Thymus (tissue), 11 donors: ENCODE data around the gene ANP32A. TPM values are rescaled to one million over a fixed set of nuclear protein-coding genes. Genes with fewer than 3 reads are reported as not detected.

Experiments used
- DNase-seq, 9 donors: peaks; one replicate each; pipeline ENCODE4 v3.0.0-alpha.2; 2013; ENCODE audit warnings: low spot score in 9 of 9, low read depth in 6 of 9, missing footprints in 1 of 9
- H3K27ac ChIP-seq, 2 donors: one replicate each; pipeline ENCODE4 v1.5.1; 2013; ENCODE audit warnings: control low read depth in 1 of 2, low read depth in 1 of 2, low read length in 1 of 2, mild to moderate bottlenecking in 1 of 2, moderate library complexity in 1 of 2
- H3K27me3 ChIP-seq, 2 donors: one replicate each; pipeline ENCODE4 v1.5.1; 2013; ENCODE audit warnings: low read length in 1 of 2; ENCODE audit not compliant: control insufficient read depth in 2 of 2, insufficient read depth in 1 of 2
- H3K36me3 ChIP-seq, 2 donors: one replicate each; pipeline ENCODE4 v1.5.1; 2013; ENCODE audit warnings: low read length in 1 of 2, mild to moderate bottlenecking in 1 of 2, moderate library complexity in 1 of 2; ENCODE audit not compliant: control insufficient read depth in 2 of 2, insufficient read depth in 2 of 2
- H3K4me1 ChIP-seq, 2 donors: one replicate each; pipeline ENCODE4 v1.5.1; 2013; ENCODE audit warnings: low read length in 2 of 2; ENCODE audit not compliant: control insufficient read depth in 2 of 2, insufficient read depth in 2 of 2
- H3K4me3 ChIP-seq, 2 donors: one replicate each; pipeline ENCODE4 v1.5.1; 2013; ENCODE audit warnings: low read length in 2 of 2, control low read depth in 1 of 2, mild to moderate bottlenecking in 1 of 2
- H3K9me3 ChIP-seq, 2 donors: one replicate each; pipeline ENCODE4 v1.5.1; 2013; ENCODE audit warnings: low read length in 1 of 2, mild to moderate bottlenecking in 1 of 2; ENCODE audit not compliant: control insufficient read depth in 2 of 2, insufficient read depth in 1 of 2
- WGBS: extraction: QIAGEN DNeasy Blood & Tissue Kit; methylation state at CpG from one replicate; pipeline ENCODE4 v1.1.7; 2013; 5-methylcytosine and 5-hydroxymethylcytosine counted together
- polyA plus RNA-seq: library from polyadenylated mRNA; stranded (reverse); fragments of 200-250 nt; gene quantifications from one replicate; pipeline ENCODE4 v1.2.3, GENCODE V29; 2013
- total RNA-seq: library from RNA; stranded (reverse); fragments of 120-200 nt; gene quantifications from one replicate; pipeline ENCODE4 v1.2.4, GENCODE V29; 2013
- donor health status: healthy.

Gene ANP32A
- total and polyA plus RNA-seq, 2 donors = 115 to 142 TPM

DNA sequence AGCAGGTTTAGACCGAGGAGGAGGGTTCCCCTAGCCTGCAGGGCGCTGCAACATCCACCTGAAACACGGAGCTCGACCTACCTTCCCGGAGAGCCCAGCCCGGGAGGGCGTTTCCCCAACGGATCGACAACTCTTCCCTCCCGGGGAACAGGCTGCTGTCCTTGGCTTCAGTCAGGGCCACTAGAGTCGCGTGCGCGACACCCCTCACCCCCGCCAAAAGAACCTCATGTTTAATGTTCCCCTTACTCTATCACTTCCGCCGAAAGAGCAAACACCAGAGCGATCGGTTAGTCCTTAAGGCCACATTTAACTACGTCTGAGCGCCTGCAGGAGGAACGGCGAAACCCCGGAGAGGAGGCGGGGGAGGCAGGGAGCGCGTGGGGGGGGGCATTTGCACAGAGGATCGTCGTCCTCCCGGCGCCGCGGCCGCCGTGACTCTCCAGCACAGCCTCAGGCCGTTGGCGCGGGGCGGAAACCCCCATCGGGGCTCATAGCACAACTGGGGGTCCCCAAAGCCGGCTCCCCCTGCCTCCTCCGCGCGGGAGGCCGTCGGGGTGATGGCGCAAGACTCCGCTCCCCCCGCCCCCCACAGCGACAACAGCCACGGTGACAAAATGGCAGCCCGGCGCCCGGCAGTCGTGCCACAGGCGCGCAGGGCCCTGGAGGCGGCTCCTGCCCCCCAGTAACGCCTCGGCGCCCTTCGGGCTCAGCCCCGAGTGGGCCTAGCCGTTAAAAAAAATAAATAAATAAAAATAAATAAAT, 3.2 kb downstream of the ANP32A start:
- peaks cover 0 to 6% of the 10 kb centered on the region in 2 donors for H3K36me3 ChIP-seq
- H3K4me1 ChIP-seq = peaks cover 15 to 43% of the 10 kb centered on the region in 2 donors
- peak in 5 of 9 donors; percentile 59 to 86 (median 71) for DNase-seq
- no peaks in the 10 kb centered on the region for H3K9me3 ChIP-seq
- under 1% methylated on average over 64 of the region's 64 CpGs for WGBS
- H3K4me3 ChIP-seq = peak overlapping the region; percentile 68 to 99
- H3K27me3 ChIP-seq = no peaks in the 10 kb centered on the region
- peak overlapping the region; percentile 98 to 99 for H3K27ac ChIP-seq

- peaks cover 15 to 46% of the 10 kb centered on the region in 2 donors for H3K4me1 ChIP-seq
- H3K27me3 ChIP-seq = no peaks in the 10 kb centered on the region
- peak overlapping the region; percentile 68 to 99 for H3K4me3 ChIP-seq
- peaks cover 0 to 12% of the 10 kb centered on the region in 2 donors for H3K36me3 ChIP-seq
- peak in 3 of 9 donors; percentile 35 to 70 (median 41) for DNase-seq
- WGBS = 2% methylated on average over 13 of the region's 13 CpGs
- H3K9me3 ChIP-seq = no peaks in the 10 kb centered on the region
- H3K27ac ChIP-seq = peak overlapping the region; percentile 98 to 99
Observed at GRCh38 chr15:68816795-68817303, 3.8 kb downstream of the ANP32A start.

DNA sequence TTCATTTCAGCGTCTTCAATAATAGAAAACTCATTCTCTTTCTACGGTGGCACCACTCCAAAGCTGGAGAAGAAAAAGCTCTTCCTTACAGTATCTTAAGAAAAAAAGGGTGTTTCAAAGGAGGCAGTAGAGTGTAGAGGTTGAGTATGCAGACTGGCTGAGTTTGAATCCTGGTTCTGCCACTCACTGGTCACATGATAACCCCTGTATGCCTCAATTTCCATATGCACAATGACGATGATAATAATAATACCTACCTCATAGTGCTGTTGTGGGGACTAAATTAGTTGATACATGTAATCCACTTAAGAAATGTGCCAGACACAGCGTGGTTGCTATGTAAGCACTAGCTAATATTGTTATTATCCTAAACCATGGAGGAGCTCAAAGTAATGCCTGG, 4.5 kb downstream of the ANP32A start:
- Histone ChIP-seq H3K27ac (no peak overlapping the region), H3K9me3 (no peaks in the 10 kb centered on the region), H3K4me1 (peaks cover 16 to 44% of the 10 kb centered on the region in 2 donors), H3K4me3 (peak overlapping the region; percentile 68 to 99), H3K36me3 (peaks cover 0 to 12% of the 10 kb centered on the region in 2 donors), H3K27me3 (no peaks in the 10 kb centered on the region)
- 84% methylated on average over 4 of the region's 4 CpGs for WGBS
- no peak for DNase-seq

GRCh38 chr15:68815598-68815997, 5.1 kb downstream of the ANP32A start:
- Histone ChIP-seq H3K27ac (no peak overlapping the region), H3K9me3 (no peaks in the 10 kb centered on the region), H3K4me3 (no peak overlapping the region), H3K4me1 (peaks cover 18 to 44% of the 10 kb centered on the region in 2 donors), H3K36me3 (peaks cover 0 to 14% of the 10 kb centered on the region in 2 donors), H3K27me3 (no peaks in the 10 kb centered on the region)
- DNase-seq = no peak
- 78% methylated on average over 4 of the region's 4 CpGs for WGBS

- no peak overlapping the region for H3K27ac ChIP-seq
- peaks cover 20 to 48% of the 10 kb centered on the region in 2 donors for H3K4me1 ChIP-seq
- WGBS = 90% methylated on average over 6 of the region's 6 CpGs
Observed at GRCh38 chr15:68814596-68814995, 6.1 kb downstream of the ANP32A start.

GRCh38 chr15:68812597-68813431, 7.9 kb downstream of the ANP32A start:
- no peak overlapping the region for H3K4me3 ChIP-seq
- H3K27ac ChIP-seq = no peak overlapping the region
- no peaks in the 10 kb centered on the region for H3K9me3 ChIP-seq
- H3K36me3 ChIP-seq = peaks cover 8 to 38% of the 10 kb centered on the region in 2 donors
- peaks cover 20 to 63% of the 10 kb centered on the region in 2 donors for H3K4me1 ChIP-seq
- no peak for DNase-seq
- 79% methylated on average over 4 of the region's 4 CpGs for WGBS
- no peaks in the 10 kb centered on the region for H3K27me3 ChIP-seq

More at GRCh38 chr15:68814596-68814995, 6.1 kb downstream of the ANP32A start:
- peaks cover 1 to 20% of the 10 kb centered on the region in 2 donors for H3K36me3 ChIP-seq
- H3K4me3 ChIP-seq = no peak overlapping the region
- DNase-seq = no peak
- H3K27me3 ChIP-seq = no peaks in the 10 kb centered on the region
- no peaks in the 10 kb centered on the region for H3K9me3 ChIP-seq

DNA sequence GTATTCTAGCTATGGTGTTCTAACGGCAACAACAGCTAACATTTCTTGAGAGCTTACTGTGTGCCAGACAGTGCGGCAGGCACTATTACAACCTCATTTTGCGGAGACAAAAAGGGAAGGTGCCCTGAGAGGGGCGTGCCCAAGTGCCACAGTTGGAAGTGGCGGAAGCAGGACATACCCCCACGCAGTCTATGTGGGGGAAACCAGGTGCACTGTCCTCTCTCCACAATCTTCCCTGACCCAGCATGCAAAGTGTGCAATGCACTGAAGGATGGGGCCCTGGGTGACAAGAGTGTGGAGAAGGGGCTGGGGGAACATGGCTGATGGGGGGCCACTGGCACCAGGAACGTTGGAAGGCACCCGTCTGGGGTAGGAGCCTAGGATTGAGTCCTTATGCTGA, 8.6 kb downstream of the ANP32A start:
- H3K4me1 ChIP-seq = peaks cover 20 to 66% of the 10 kb centered on the region in 2 donors
- H3K4me3 ChIP-seq = no peak overlapping the region
- no peak for DNase-seq
- peaks cover 15 to 45% of the 10 kb centered on the region in 2 donors for H3K36me3 ChIP-seq
- 90% methylated on average over 8 of the region's 8 CpGs for WGBS
- peak overlapping the region in 1 of 2 donors; percentile 25 for H3K27ac ChIP-seq
- no peaks in the 10 kb centered on the region for H3K27me3 ChIP-seq
- no peaks in the 10 kb centered on the region for H3K9me3 ChIP-seq

DNA sequence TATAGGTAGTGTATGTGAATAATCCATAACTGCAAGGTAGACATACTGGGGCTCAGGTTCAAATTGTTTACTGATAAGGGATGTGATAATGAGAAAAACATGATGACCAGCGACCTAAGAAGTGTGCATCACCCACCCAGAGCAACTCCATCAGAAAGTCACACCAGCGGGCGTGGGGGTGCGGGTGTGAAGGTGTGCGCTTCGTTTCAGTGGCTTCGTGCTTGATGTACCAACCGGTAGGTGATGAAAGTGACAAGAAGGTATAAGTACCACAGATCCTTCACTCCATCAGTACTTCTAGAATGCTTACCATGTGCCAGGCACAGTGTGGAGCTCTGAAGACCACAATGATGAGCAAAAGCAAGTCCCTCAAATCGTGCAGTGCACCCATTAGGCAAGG, 11.2 kb downstream of the ANP32A start:
- H3K4me1 ChIP-seq = peaks cover 5 to 49% of the 10 kb centered on the region in 2 donors
- H3K9me3 ChIP-seq = no peaks in the 10 kb centered on the region
- peaks cover 26 to 61% of the 10 kb centered on the region in 2 donors for H3K36me3 ChIP-seq
- WGBS = 93% methylated on average over 9 of the region's 9 CpGs
- H3K27ac ChIP-seq = no peak overlapping the region
- DNase-seq = no peak
- no peaks in the 10 kb centered on the region for H3K27me3 ChIP-seq
- no peak overlapping the region for H3K4me3 ChIP-seq

GRCh38 chr15:68808770-68809169, 11.9 kb downstream of the ANP32A start:
- no peak for DNase-seq
- Histone ChIP-seq H3K4me3 (no peak overlapping the region), H3K4me1 (peaks cover 5 to 44% of the 10 kb centered on the region in 2 donors), H3K27ac (no peak overlapping the region), H3K9me3 (no peaks in the 10 kb centered on the region), H3K36me3 (peaks cover 26 to 65% of the 10 kb centered on the region in 2 donors), H3K27me3 (no peaks in the 10 kb centered on the region)
- WGBS = 86% methylated on average over 5 of the region's 5 CpGs
